Gastrocnemius medialis (tissue), 4 donors: Measurements from ENCODE around the gene OR5A2.

Experiments used
- CTCF ChIP-seq, 5 experiments: fragments of 450-650 bp in 3 of 5; fragments of 200-600 bp in 2 of 5; sonication (generic) in 2 of 5; IDR thresholded peaks in 4 of 5; conservative IDR thresholded peaks in 1 of 5; 1 replicate in 4 of 5; 2 replicates in 1 of 5; pipeline ENCODE4 v1.5.1; 2016 to 2019; ENCODE audit warnings: antibody characterized with exemption in 5 of 5, mild to moderate bottlenecking in 3 of 5, moderate library complexity in 3 of 5
- POLR2A ChIP-seq, 2 donors: fragments of 450-650 bp; IDR thresholded peaks; one replicate each; pipeline ENCODE4 v1.6.1; 2017; ENCODE audit warnings: antibody characterized with exemption in 2 of 2, mild to moderate bottlenecking in 2 of 2, moderate library complexity in 2 of 2

GRCh38 chr11:59400461-59401261, 25.6 kb downstream of the OR5A2 start:
- TF ChIP-seq CTCF (IDR thresholded peaks at IDR 0.05 in 4 of 5, conservative IDR thresholded peaks at IDR 0.05 in 1 of 5): no peak
- TF ChIP-seq POLR2A (IDR thresholded peaks at IDR 0.05): no peak
